GM12875 (cell line): ENCODE results near the gene ALDH2.
"Not testable (repeated sequence)": the region's sequence is repeated elsewhere in the genome, so short reads cannot be mapped to it uniquely, and the experiment has no call there.

Experiments used
- H3K4me3 ChIP-seq: one replicate; pipeline ENCODE4 v1.5.1; 2011; ENCODE audit warnings: low read depth, low read length, control low read depth
- TF ChIP-seq, protein P1 (sequence below): IDR thresholded peaks from 2 replicates; pipeline ENCODE4 v1.5.1; 2011; ENCODE audit warnings: low read depth, mild to moderate bottlenecking, control low read depth, inconsistent platforms, low read length, moderate library complexity, borderline replicate concordance; ENCODE audit not compliant: insufficient read depth

The ALDH2 gene

DNA sequence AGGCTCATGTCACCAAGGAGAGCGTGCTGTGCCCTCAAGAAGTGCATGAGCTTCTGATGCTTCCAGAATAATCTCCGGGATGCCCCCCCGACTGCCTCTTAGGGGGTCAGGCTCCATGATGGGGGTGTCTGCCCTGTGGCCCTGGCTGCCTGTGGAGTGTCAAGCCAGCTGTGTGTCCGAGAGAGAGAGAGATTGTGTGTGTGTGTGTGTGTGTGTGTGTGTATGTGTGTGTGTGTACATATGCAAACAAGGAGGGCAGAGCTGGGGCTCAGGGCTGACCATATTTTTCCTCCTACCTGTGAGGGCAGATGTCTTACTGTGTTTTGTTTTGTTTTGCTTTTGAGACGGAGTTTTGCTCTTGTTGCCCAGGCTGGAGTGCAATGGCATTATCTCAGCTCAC is 5.6 kb upstream of the ALDH2 start:
- TF ChIP-seq, protein P1, sequence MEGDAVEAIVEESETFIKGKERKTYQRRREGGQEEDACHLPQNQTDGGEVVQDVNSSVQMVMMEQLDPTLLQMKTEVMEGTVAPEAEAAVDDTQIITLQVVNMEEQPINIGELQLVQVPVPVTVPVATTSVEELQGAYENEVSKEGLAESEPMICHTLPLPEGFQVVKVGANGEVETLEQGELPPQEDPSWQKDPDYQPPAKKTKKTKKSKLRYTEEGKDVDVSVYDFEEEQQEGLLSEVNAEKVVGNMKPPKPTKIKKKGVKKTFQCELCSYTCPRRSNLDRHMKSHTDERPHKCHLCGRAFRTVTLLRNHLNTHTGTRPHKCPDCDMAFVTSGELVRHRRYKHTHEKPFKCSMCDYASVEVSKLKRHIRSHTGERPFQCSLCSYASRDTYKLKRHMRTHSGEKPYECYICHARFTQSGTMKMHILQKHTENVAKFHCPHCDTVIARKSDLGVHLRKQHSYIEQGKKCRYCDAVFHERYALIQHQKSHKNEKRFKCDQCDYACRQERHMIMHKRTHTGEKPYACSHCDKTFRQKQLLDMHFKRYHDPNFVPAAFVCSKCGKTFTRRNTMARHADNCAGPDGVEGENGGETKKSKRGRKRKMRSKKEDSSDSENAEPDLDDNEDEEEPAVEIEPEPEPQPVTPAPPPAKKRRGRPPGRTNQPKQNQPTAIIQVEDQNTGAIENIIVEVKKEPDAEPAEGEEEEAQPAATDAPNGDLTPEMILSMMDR = no peak
- H3K4me3 ChIP-seq = no peak overlapping the region

DNA sequence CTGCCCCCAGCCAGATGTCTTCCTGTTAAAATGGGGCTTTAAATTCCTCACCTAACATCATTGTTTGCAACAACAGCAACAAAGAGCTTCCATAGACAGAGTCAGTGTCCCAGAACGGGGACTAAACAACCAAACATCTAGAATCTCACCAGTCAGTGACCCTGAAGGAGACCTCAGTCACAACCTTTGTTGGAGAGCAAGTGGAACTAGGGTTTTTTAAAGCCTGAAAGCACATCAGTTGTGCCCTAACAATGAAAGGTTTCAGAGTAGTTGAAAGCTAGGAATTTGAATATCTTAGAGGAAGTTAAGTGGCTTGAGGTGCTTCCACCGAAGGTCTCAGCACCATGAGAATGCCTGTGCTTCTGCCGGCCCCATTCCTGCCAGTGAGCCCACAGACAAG is 5.0 kb upstream of the ALDH2 start:
- H3K4me3 ChIP-seq = no peak overlapping the region
- TF ChIP-seq, protein P1 = no peak

GRCh38 chr12:111763552-111763951 is 3.2 kb upstream of the ALDH2 start:
- not testable (repeated sequence) for H3K4me3 ChIP-seq

DNA sequence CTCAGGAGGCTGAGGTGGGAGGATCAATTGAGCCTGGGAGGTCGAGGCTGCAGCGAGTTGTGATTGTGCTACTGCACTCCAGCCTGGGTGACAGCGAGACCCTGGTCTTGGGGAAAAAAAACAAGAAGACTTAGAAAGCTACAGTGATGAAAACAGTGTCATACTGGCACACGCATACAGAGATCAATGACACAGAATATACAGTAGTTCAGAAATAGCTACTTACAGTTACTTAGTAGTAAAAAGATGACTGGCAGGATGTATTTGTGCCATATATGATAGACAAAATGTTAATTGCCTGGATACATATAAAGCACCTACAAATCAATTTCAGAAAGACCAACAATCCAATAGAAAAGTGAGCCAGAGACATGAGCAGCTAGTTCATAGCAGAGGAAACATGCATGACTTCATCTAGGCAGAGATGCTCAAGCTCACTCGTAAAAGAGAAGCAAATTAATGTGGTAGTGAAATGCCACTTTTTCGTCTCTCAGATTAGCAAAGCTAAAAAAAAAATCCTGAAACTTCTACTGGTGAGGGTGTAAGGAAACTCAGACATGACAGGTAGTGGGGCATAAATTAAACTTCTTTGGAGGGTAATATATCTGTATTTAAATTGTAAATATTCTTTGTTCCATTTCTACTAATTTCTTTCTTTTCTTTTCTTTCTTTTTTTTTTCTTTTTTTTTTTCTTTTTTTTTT is 2.5 kb upstream of the ALDH2 start:
- no peak overlapping the region for H3K4me3 ChIP-seq
- TF ChIP-seq, protein P1 = no peak

- TF ChIP-seq, protein P1 = no peak
- H3K4me3 ChIP-seq = peak overlapping the region; percentile 72
These were observed 827 bp downstream of the ALDH2 start for GRCh38 chr12:111767362-111768158.

- no peak overlapping the region for H3K4me3 ChIP-seq
- TF ChIP-seq, protein P1 = no peak
These were observed 1.6 kb downstream of the ALDH2 start for GRCh38 chr12:111768159-111768895.

GRCh38 chr12:111769599-111769998 is 2.9 kb downstream of the ALDH2 start:
- TF ChIP-seq, protein P1 = no peak
- H3K4me3 ChIP-seq = no peak overlapping the region
